GM13976 (cell line): ENCODE results near the gene KATNBL1.
"Not testable (repeated sequence)": the region's sequence is repeated elsewhere in the genome, so short reads cannot be mapped to it uniquely, and the experiment has no call there.

Source experiments
- DNase-seq: peaks from one replicate; pipeline ENCODE4 v3.0.0; 2012; ENCODE audit warnings: low spot score
- in situ Hi-C: fragments of 300-500 bp; cut with MboI; formaldehyde crosslinking; loops from one replicate; pipeline ENCODE4 v1.12.0; 2022; ENCODE audit warnings: low sequenced_read_pairs, mixed read lengths, inconsistent platforms; ENCODE audit not compliant: unreplicated experiment
- TF ChIP-seq, protein P1 (sequence below): IDR thresholded peaks from 2 replicates; pipeline ENCODE4 v1.5.1; 2012; ENCODE audit warnings: borderline replicate concordance, mild to moderate bottlenecking; ENCODE audit not compliant: insufficient read depth; ENCODE audit errors: extremely low read depth, missing control alignments, control extremely low read depth

The KATNBL1 gene

DNA sequence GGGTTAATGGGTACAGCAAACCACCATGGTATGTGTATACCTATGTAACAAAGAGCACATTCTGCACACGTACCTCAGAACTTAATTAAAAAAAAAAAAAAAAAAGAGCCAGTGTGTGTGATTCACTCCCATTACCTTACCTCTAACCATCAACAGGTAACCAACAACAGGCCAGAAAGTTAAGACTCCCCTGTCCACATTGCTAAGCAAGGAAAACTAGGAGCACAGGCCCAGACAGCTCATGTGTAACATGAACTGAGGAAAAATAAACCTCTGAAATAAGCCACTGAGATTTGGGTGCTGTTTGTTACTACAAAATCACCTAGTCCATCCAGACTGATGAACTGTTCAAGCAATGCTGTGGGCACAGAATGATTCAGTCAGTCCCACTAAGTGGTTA is 6.0 kb downstream of the KATNBL1 start:
- in situ Hi-C loops: no loop called here
- TF ChIP-seq, protein P1, sequence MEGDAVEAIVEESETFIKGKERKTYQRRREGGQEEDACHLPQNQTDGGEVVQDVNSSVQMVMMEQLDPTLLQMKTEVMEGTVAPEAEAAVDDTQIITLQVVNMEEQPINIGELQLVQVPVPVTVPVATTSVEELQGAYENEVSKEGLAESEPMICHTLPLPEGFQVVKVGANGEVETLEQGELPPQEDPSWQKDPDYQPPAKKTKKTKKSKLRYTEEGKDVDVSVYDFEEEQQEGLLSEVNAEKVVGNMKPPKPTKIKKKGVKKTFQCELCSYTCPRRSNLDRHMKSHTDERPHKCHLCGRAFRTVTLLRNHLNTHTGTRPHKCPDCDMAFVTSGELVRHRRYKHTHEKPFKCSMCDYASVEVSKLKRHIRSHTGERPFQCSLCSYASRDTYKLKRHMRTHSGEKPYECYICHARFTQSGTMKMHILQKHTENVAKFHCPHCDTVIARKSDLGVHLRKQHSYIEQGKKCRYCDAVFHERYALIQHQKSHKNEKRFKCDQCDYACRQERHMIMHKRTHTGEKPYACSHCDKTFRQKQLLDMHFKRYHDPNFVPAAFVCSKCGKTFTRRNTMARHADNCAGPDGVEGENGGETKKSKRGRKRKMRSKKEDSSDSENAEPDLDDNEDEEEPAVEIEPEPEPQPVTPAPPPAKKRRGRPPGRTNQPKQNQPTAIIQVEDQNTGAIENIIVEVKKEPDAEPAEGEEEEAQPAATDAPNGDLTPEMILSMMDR: no peak

DNA sequence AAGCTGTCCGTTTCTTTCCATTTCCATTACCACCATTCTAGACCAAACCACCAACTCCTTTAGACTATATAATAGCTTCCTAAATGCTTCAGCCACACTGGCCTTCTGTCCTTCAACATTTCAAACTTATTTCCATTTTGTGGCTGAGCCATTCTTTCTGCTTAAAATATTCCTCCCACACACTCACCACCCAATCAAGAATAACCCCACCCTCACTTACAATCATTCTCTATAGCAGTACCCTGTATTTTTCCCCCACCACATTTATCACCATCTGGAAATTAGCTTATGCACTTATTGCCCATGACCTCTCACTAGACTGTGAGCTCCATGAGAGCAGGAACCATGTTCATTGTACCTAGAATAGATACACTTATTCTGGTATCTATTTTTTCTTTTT is 6.6 kb downstream of the KATNBL1 start:
- in situ Hi-C loops: no loop called here
- no peak for DNase-seq
- TF ChIP-seq, protein P1: no peak

More for the DNA sequence above, 6.0 kb downstream of the KATNBL1 start:
- DNase-seq: no peak

DNA sequence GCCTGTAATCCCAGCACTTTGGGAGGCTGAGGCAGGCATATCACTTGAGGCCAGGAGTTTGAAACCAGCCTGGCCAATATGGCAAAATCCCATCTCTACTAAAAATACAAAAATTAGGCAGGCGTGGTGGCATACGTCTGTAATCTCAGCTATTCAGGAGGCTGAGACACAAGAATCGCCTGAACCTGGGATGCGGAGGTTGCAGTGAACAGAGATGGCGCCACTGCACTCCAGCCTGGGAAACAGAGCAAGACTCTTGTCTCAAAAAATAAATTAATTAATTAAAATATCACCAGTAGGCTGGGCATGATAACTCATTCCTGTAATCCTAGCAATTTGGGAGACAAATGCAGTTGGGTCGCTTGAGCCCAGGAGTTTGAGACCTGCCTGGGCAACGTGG is 16.6 kb downstream of the KATNBL1 start:
- DNase-seq, in situ Hi-C loops: not testable (repeated sequence)

DNA sequence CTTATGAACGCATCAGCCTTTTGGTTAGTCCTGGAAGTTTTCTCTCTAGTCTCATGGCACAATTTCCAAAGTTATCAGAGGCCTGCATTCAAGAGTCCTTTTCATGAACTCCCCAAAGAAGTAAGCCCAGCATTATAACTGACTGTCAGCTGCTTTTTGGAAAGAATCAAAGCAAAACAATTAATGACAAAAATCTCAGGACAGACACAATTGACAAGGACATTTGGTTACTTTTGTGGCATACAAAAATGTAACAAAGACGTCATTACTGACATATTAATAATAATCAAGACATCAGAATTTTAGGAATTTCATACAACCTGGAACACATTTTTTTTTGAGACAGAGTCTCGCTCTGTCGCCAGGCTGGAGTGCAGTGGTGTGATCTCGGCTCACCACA is 21.2 kb downstream of the KATNBL1 start:
- DNase-seq: no peak
- TF ChIP-seq, protein P1: no peak
- in situ Hi-C loops: no loop called here

DNA sequence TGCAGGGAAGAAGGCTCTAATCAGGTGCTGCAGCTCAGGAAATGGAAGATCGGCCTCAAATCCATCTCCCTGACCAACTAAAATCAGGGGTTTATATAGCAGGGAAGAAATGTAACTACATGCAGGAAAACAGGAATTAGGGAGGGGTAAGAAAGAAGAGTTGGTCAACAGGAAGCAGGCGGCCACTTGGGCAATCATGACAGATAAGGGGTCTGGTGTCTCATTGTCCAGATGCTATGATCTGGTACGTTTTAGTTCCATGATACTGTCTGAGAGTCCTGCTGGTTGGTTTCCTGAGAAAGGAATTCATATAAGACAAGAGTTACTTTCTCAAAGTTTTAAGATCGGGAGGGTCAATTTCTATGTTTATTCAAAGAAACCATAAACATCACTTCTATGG is 24.2 kb downstream of the KATNBL1 start:
- no peak for DNase-seq
- in situ Hi-C loops: no loop called here
- TF ChIP-seq, protein P1: no peak

DNA sequence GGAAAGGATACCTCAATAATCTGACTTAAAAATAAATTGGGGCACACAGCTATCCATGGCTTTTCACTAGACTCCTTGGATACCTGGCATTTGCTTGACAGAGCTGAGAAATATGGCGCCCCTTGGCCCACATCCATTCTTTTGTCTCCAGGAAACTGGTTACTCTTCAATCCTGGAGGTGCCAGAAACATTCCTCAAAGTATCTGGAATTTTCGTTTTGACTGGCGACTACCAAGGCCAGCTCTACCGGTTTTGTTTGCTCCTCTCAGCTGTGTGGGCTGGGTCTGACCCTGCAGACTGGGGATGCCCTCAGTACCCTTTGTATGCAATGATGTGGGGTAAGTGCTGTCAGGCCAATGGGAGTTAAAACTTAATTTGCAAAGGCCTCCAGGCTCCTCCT is 27.0 kb downstream of the KATNBL1 start:
- in situ Hi-C loops: no loop called here
- no peak for DNase-seq

DNA sequence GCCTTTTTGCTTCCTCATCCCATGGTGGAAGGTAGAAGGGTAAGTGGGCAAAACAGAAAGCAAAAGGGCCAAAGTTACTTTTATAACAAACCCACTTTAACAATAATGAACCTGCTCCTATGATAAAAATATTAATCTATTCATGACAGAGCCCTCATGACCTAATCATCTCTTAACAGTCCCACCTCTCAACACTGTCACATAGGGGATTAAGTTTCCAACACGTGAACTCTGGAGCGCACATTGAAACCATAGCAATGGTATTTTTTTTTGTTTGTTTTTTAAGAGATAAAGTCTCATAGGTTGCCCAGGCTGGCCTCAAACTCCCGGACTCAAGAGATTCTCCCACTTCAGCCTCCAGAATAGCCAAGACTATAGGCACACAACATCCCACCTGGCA is 30.7 kb downstream of the KATNBL1 start:
- TF ChIP-seq, protein P1: no peak
- in situ Hi-C loops: no loop called here
- DNase-seq: no peak

More for the DNA sequence above, 27.0 kb downstream of the KATNBL1 start:
- TF ChIP-seq, protein P1: no peak

DNA sequence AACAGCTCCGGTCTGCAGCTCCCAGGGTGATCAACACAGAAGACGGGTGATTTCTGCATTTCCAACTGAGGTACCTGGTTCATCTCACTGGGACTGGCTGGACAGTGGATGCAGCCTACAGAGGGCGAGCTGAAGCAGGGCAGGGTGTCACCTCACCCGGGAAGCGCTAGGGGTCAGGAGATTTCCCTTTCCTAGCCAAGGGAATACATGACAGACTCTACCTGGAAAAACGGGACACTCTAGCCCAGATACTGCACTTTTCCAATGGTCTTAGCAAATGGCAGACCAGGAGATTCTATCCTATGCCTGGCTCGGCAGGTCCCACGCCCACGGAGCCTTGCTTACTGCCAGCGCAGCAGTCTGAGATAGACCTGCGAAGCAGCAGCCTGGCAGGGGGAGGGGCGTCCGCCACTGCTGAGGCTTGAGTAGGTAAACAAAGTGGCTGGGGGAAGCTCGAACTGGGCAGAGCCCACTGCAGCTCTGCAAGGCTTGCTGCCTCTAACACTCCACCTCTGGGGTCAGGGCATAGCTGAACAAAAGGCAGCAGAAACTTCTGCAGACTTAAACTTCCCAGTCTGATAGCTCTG is 43.8 kb downstream of the KATNBL1 start:
- in situ Hi-C loops, DNase-seq: not testable (repeated sequence)
